Measurements from ENCODE around the gene MRPS24. TPM values are rescaled to one million over a fixed set of nuclear protein-coding genes. Genes with fewer than 3 reads are reported as not detected.

Gene MRPS24
- total and polyA plus RNA-seq, 2 of the 13 experiments (the other 11 are each of a cell fraction or from before 2014, with no cell fraction given) = 135 to 162 TPM

DNA sequence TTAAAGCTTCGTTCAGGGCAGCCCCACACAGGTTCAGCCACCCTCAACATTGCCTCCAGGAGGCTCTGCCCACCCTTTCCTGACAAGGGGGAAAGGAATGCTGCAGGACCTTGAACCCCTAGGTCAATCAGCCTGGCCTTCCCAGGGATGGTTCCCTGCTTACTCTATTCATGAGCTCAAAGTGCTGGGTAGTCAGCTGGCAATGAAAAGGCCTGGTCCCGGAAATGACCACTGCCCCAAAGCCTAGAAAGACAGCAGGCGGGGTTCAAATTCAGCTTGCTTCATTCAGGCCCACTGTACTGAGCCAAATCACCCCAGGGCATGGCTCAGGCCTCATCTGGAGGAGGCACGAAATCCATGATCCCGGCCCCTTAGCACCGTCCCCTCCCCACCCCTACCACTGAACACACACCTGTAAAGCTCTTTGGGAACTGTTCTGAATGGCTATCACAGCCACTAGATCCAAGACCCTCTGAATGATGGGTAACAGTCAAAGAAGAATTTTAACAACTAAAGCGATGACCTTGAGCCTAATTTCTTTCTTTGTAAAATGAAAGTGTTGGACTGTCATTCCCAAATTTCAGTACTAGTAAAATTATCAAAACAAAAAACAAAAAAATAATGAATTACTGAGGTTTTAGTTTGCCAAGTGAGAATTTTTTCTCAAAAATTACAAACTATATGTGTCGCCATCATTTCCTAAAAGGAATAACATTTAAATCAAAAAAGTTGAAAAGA, 36.1 kb upstream of the MRPS24 start (continued):
- no peak for TF ChIP-seq ZNF138 (CRISPR knock-in tag; IDR thresholded peaks at IDR 0.05; ENCODE audit: low read depth)
- TF ChIP-seq SPEN (CRISPR knock-in tag; IDR thresholded peaks at IDR 0.05; ENCODE audit: low read depth) = peak; percentile 85
- TF ChIP-seq, protein P1, sequence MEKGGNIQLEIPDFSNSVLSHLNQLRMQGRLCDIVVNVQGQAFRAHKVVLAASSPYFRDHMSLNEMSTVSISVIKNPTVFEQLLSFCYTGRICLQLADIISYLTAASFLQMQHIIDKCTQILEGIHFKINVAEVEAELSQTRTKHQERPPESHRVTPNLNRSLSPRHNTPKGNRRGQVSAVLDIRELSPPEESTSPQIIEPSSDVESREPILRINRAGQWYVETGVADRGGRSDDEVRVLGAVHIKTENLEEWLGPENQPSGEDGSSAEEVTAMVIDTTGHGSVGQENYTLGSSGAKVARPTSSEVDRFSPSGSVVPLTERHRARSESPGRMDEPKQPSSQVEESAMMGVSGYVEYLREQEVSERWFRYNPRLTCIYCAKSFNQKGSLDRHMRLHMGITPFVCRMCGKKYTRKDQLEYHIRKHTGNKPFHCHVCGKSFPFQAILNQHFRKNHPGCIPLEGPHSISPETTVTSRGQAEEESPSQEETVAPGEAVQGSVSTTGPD (CRISPR knock-in tag; IDR thresholded peaks at IDR 0.05) = peak; percentile 35; the same call in 1 of the 2 replicates
- TF ChIP-seq KDM4B (CRISPR knock-in tag; IDR thresholded peaks at IDR 0.05) = peak; percentile 76; the same call in 1 of the 2 replicates
- TF ChIP-seq, protein P2, sequence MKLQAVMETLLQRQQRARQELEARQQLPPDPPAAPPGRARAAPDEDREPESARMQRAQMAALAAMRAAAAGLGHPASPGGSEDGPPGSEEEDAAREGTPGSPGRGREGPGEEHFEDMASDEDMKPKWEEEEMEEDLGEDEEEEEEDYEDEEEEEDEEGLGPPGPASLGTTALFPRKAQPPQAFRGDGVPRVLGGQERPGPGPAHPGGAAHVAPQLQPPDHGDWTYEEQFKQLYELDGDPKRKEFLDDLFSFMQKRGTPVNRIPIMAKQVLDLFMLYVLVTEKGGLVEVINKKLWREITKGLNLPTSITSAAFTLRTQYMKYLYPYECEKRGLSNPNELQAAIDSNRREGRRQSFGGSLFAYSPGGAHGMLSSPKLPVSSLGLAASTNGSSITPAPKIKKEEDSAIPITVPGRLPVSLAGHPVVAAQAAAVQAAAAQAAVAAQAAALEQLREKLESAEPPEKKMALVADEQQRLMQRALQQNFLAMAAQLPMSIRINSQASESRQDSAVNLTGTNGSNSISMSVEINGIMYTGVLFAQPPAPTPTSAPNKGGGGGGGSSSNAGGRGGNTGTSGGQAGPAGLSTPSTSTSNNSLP (IDR thresholded peaks at IDR 0.05; ENCODE audit: low read depth, low read length) = peak; percentile 48; the same call in 1 of the 2 replicates
- TF ChIP-seq, protein P3, sequence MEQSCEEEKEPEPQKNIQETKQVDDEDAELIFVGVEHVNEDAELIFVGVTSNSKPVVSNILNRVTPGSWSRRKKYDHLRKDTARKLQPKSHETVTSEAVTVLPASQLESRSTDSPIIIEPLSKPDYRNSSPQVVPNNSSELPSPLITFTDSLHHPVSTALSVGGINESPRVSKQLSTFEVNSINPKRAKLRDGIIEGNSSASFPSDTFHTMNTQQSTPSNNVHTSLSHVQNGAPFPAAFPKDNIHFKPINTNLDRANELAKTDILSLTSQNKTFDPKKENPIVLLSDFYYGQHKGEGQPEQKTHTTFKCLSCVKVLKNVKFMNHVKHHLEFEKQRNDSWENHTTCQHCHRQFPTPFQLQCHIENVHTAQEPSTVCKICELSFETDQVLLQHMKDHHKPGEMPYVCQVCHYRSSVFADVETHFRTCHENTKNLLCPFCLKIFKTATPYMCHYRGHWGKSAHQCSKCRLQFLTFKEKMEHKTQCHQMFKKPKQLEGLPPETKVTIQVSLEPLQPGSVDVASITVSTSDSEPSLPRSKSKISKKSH (CRISPR knock-in tag; IDR thresholded peaks at IDR 0.05; ENCODE audit: borderline replicate concordance) = no peak
- TF ChIP-seq FOXA1 (IDR thresholded peaks at IDR 0.05) = no peak
- TF ChIP-seq FOXA1 (CRISPR knock-in tag; IDR thresholded peaks at IDR 0.05) = peak; percentile 75
- peak; percentile 69; the same call in 1 of the 2 replicates for TF ChIP-seq KDM6A (CRISPR knock-in tag; IDR thresholded peaks at IDR 0.05; ENCODE audit: low read depth)
- peak; percentile 83; the same call in 1 of the 2 replicates for TF ChIP-seq ZNF614 (CRISPR knock-in tag; IDR thresholded peaks at IDR 0.05; ENCODE audit: borderline replicate concordance)
- TF ChIP-seq SOX13 (IDR thresholded peaks at IDR 0.05) = peak; percentile 59; the same call in 1 of the 2 replicates
- TF ChIP-seq SOX13 (CRISPR knock-in tag; conservative IDR thresholded peaks at IDR 0.05 in 1 of 2, IDR thresholded peaks at IDR 0.05 in 1 of 2) = peak in 1 of 2 experiments; percentile 80; a peak in 2 of 4 replicates
- TF ChIP-seq HIVEP1 (CRISPR knock-in tag; IDR thresholded peaks at IDR 0.05) = peak; percentile 59; the same call in 1 of the 2 replicates
- peak; percentile 69; the same call in 1 of the 2 replicates for TF ChIP-seq ZNF615 (CRISPR knock-in tag; IDR thresholded peaks at IDR 0.05; ENCODE audit: borderline replicate concordance)
- TF ChIP-seq ZBTB7B (CRISPR knock-in tag; IDR thresholded peaks at IDR 0.05) = peak; percentile 87
- TF ChIP-seq, protein P4, sequence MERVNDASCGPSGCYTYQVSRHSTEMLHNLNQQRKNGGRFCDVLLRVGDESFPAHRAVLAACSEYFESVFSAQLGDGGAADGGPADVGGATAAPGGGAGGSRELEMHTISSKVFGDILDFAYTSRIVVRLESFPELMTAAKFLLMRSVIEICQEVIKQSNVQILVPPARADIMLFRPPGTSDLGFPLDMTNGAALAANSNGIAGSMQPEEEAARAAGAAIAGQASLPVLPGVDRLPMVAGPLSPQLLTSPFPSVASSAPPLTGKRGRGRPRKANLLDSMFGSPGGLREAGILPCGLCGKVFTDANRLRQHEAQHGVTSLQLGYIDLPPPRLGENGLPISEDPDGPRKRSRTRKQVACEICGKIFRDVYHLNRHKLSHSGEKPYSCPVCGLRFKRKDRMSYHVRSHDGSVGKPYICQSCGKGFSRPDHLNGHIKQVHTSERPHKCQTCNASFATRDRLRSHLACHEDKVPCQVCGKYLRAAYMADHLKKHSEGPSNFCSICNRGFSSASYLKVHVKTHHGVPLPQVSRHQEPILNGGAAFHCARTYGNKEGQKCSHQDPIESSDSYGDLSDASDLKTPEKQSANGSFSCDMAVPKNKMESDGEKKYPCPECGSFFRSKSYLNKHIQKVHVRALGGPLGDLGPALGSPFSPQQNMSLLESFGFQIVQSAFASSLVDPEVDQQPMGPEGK (CRISPR knock-in tag; IDR thresholded peaks at IDR 0.05) = peak; percentile 80
- TF ChIP-seq, protein P5, sequence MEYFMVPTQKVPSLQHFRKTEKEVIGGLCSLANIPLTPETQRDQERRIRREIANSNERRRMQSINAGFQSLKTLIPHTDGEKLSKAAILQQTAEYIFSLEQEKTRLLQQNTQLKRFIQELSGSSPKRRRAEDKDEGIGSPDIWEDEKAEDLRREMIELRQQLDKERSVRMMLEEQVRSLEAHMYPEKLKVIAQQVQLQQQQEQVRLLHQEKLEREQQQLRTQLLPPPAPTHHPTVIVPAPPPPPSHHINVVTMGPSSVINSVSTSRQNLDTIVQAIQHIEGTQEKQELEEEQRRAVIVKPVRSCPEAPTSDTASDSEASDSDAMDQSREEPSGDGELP (IDR thresholded peaks at IDR 0.05; ENCODE audit: borderline replicate concordance, low read depth) = peak; percentile 99
- TF ChIP-seq HMG20A (CRISPR knock-in tag; IDR thresholded peaks at IDR 0.05; ENCODE audit: borderline replicate concordance) = peak; percentile 81; the same call in 1 of the 2 replicates
- peak; percentile 49; the same call in 1 of the 2 replicates for TF ChIP-seq ZNF607 (CRISPR knock-in tag; IDR thresholded peaks at IDR 0.05; ENCODE audit: borderline replicate concordance)
- TF ChIP-seq, protein P6, sequence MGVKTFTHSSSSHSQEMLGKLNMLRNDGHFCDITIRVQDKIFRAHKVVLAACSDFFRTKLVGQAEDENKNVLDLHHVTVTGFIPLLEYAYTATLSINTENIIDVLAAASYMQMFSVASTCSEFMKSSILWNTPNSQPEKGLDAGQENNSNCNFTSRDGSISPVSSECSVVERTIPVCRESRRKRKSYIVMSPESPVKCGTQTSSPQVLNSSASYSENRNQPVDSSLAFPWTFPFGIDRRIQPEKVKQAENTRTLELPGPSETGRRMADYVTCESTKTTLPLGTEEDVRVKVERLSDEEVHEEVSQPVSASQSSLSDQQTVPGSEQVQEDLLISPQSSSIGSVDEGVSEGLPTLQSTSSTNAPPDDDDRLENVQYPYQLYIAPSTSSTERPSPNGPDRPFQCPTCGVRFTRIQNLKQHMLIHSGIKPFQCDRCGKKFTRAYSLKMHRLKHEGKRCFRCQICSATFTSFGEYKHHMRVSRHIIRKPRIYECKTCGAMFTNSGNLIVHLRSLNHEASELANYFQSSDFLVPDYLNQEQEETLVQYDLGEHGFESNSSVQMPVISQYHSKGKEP (CRISPR knock-in tag; IDR thresholded peaks at IDR 0.05) = peak; percentile 70; the same call in 1 of the 2 replicates

All from HepG2 (cell line).